Activated CD4-positive, CD25-positive, alpha-beta regulatory T cell treated with anti-CD3 and anti-CD28 coated beads, Interleukin-2, amount 50 U/mL, for 72 hours (primary cell): ENCODE data around the gene TGOLN2.

ENCODE experiments used
- DNase-seq: peaks from one replicate; pipeline ENCODE4 v3.0.0; 2021

TGOLN2 gene

GRCh38 chr2:85307527-85307897 lies 20.3 kb downstream of the TGOLN2 start:
- DNase-seq = no peak

- DNase-seq = no peak
These were observed 23.8 kb downstream of the TGOLN2 start for GRCh38 chr2:85303780-85304531.

GRCh38 chr2:85302121-85302520 lies 25.7 kb downstream of the TGOLN2 start:
- no peak for DNase-seq

GRCh38 chr2:85291425-85292023 lies 36.3 kb downstream of the TGOLN2 start:
- DNase-seq = no peak

GRCh38 chr2:85288244-85288725 lies 39.5 kb downstream of the TGOLN2 start:
- DNase-seq = no peak

GRCh38 chr2:85287721-85288120 lies 40.1 kb downstream of the TGOLN2 start:
- DNase-seq = no peak

- DNase-seq = no peak
These were observed 40.9 kb downstream of the TGOLN2 start for GRCh38 chr2:85286918-85287317.

GRCh38 chr2:85283641-85284040 lies 44.1 kb downstream of the TGOLN2 start:
- no peak for DNase-seq

GRCh38 chr2:85282914-85283313 lies 44.9 kb downstream of the TGOLN2 start:
- DNase-seq = no peak

GRCh38 chr2:85281553-85281952 lies 46.2 kb downstream of the TGOLN2 start:
- DNase-seq = no peak

- no peak for DNase-seq
These were observed 49.4 kb downstream of the TGOLN2 start for GRCh38 chr2:85278361-85278760.

GRCh38 chr2:85277416-85278158 lies 50.2 kb downstream of the TGOLN2 start:
- no peak for DNase-seq

- DNase-seq = no peak
These were observed 51.1 kb downstream of the TGOLN2 start for GRCh38 chr2:85276571-85277118.

- DNase-seq = no peak
These were observed 51.7 kb downstream of the TGOLN2 start for GRCh38 chr2:85275984-85276540.

- DNase-seq = no peak
These were observed 53.8 kb downstream of the TGOLN2 start for GRCh38 chr2:85273738-85274731.

GRCh38 chr2:85272357-85272756 lies 55.4 kb downstream of the TGOLN2 start:
- no peak for DNase-seq

GRCh38 chr2:85269959-85270358 lies 57.8 kb downstream of the TGOLN2 start:
- DNase-seq = no peak
